EL (cell line): ENCODE data around the gene NQO2.

Experiments
- DNase-seq: peaks from one replicate; pipeline ENCODE4 v3.0.0-alpha.2; 2016

The NQO2 gene

GRCh38 chr6:2999618-3000557, at the start of gene NQO2:
Gene NQO2 (plus strand): TSS chr6:2999894. CDS start chr6:3006553, 6,659 bp downstream.
- peak; percentile 87 for DNase-seq

GRCh38 chr6:2950713-2951112, 49.0 kb upstream of the NQO2 start:
- no peak for DNase-seq

GRCh38 chr6:2951728-2952127, 48.0 kb upstream of the NQO2 start:
- no peak for DNase-seq

GRCh38 chr6:2952557-2953095, 47.1 kb upstream of the NQO2 start:
- peak; percentile 94 for DNase-seq

GRCh38 chr6:2953098-2953497, 46.6 kb upstream of the NQO2 start:
- DNase-seq: no peak

- DNase-seq: no peak
Measured at GRCh38 chr6:2956930-2957685, 42.6 kb upstream of the NQO2 start.

GRCh38 chr6:2957696-2958330, 41.9 kb upstream of the NQO2 start:
- no peak for DNase-seq

- no peak for DNase-seq
Measured at GRCh38 chr6:2958331-2958711, 41.4 kb upstream of the NQO2 start.

GRCh38 chr6:2958776-2959175, 40.9 kb upstream of the NQO2 start:
- no peak for DNase-seq

- peak; percentile 92 for DNase-seq
Measured at GRCh38 chr6:2959909-2960719, 39.6 kb upstream of the NQO2 start.

GRCh38 chr6:2960935-2961334, 38.8 kb upstream of the NQO2 start:
- no peak for DNase-seq

- no peak for DNase-seq
Measured at GRCh38 chr6:2961506-2961905, 38.2 kb upstream of the NQO2 start.

- DNase-seq: no peak
Measured at GRCh38 chr6:2962004-2962403, 37.7 kb upstream of the NQO2 start.

- DNase-seq: no peak
Measured at GRCh38 chr6:2962636-2963035, 37.1 kb upstream of the NQO2 start.

GRCh38 chr6:2963756-2964155, 35.9 kb upstream of the NQO2 start:
- no peak for DNase-seq

GRCh38 chr6:2964793-2965505, 34.7 kb upstream of the NQO2 start:
- DNase-seq: no peak

- no peak for DNase-seq
Measured at GRCh38 chr6:2966347-2966746, 33.3 kb upstream of the NQO2 start.

- DNase-seq: no peak
Measured at GRCh38 chr6:2967936-2968335, 31.8 kb upstream of the NQO2 start.

- DNase-seq: no peak
Measured at GRCh38 chr6:2968600-2969135, 31.0 kb upstream of the NQO2 start.

GRCh38 chr6:2969549-2969948, 30.1 kb upstream of the NQO2 start:
- no peak for DNase-seq

- peak; percentile 61 for DNase-seq
Measured at GRCh38 chr6:2970034-2970685, 29.5 kb upstream of the NQO2 start.
